HEK293 (cell line): Measurements from ENCODE around the gene SLC28A1.

Experiments used
- CTCF ChIA-PET: fragments of 350-600 bp; formaldehyde crosslinking; extraction: SDS; loops from one replicate; lab custom pipeline; 2021; ENCODE audit warnings: antibody characterized with exemption; lab: Yijun Ruan, JAX
- POLR2A ChIA-PET: fragments of 300-600 bp; formaldehyde crosslinking; extraction: SDS; loops from one replicate; lab custom pipeline; 2020; ENCODE audit warnings: antibody characterized with exemption, inconsistent platforms; lab: Yijun Ruan, JAX
- H3K27ac ChIP-seq: fragments of 200-500 bp; sonication (Bioruptor generic); 2 replicates; pipeline ENCODE4 v1.5.1; 2014; ENCODE audit warnings: low read depth, low read length, control low read depth, inconsistent platforms; ENCODE audit errors: extremely low read depth
- H3K36me3 ChIP-seq, 2 experiments: fragments of 200-500 bp in 1 of 2; sonication (Bioruptor generic) in 1 of 2; 1 replicate in 1 of 2; 2 replicates in 1 of 2; pipeline ENCODE4 v1.5.1; 2014 to 2017; ENCODE audit warnings: inconsistent platforms in 2 of 2, low read length in 2 of 2; ENCODE audit not compliant: control insufficient read depth in 2 of 2, insufficient read depth in 1 of 2
- H3K4me1 ChIP-seq: fragments of 200-500 bp; sonication (Bioruptor generic); 2 replicates; pipeline ENCODE4 v1.5.1; 2014; ENCODE audit warnings: mild to moderate bottlenecking, low read length, inconsistent platforms; ENCODE audit not compliant: control insufficient read depth, insufficient read depth
- H3K4me3 ChIP-seq: 2 replicates; pipeline ENCODE4 v1.5.1; 2011; ENCODE audit warnings: low read depth, mild to moderate bottlenecking, control low read depth, low read length, moderate library complexity
- H3K9me3 ChIP-seq: fragments of 200-500 bp; sonication (Bioruptor generic); 2 replicates; pipeline ENCODE4 v1.5.1; 2014; ENCODE audit warnings: low read depth, low read length, inconsistent platforms; ENCODE audit not compliant: control insufficient read depth, insufficient read depth
- GLI2 ChIP-seq: fragments of 450-650 bp; formaldehyde crosslinking; IDR thresholded peaks from 2 replicates; pipeline ENCODE4; 2017; ENCODE audit warnings: missing biosample characterization, missing genetic modification characterization, low read depth, borderline replicate concordance
- GLIS1 ChIP-seq: fragments of 450-650 bp; formaldehyde crosslinking; IDR thresholded peaks from 2 replicates; pipeline ENCODE4 v1.5.1; 2016; ENCODE audit warnings: missing biosample characterization, missing genetic modification characterization
- GLIS2 ChIP-seq: fragments of 450-650 bp; formaldehyde crosslinking; IDR thresholded peaks from 2 replicates; pipeline ENCODE4 v1.5.1; 2016; ENCODE audit warnings: missing biosample characterization, missing genetic modification characterization
- KLF8 ChIP-seq: fragments of 450-650 bp; formaldehyde crosslinking; IDR thresholded peaks from 2 replicates; pipeline ENCODE4 v1.5.1; 2016; ENCODE audit warnings: missing biosample characterization, missing genetic modification characterization
- REPIN1 ChIP-seq: fragments of 450-650 bp; formaldehyde crosslinking; IDR thresholded peaks from 2 replicates; pipeline ENCODE4 v1.5.1; 2017; ENCODE audit warnings: missing biosample characterization, missing genetic modification characterization, low read depth
- SP2 ChIP-seq: fragments of 450-650 bp; formaldehyde crosslinking; IDR thresholded peaks from 2 replicates; pipeline ENCODE4 v1.5.1; 2016; ENCODE audit warnings: missing biosample characterization, missing genetic modification characterization
- ZBTB20 ChIP-seq: fragments of 450-650 bp; formaldehyde crosslinking; IDR thresholded peaks from 2 replicates; pipeline ENCODE4 v1.5.1; 2016; ENCODE audit warnings: missing biosample characterization, missing genetic modification characterization
- ZBTB8A ChIP-seq: fragments of 450-650 bp; formaldehyde crosslinking; IDR thresholded peaks from 2 replicates; pipeline ENCODE4 v1.5.1; 2016; ENCODE audit warnings: missing biosample characterization, missing genetic modification characterization
- ZIC2 ChIP-seq: fragments of 450-650 bp; formaldehyde crosslinking; IDR thresholded peaks from 2 replicates; pipeline ENCODE4 v1.5.1; 2016; ENCODE audit warnings: missing biosample characterization, missing genetic modification characterization
- ZNF10 ChIP-seq: fragments of 450-650 bp; formaldehyde crosslinking; IDR thresholded peaks from 2 replicates; pipeline ENCODE4 v1.5.1; 2017; ENCODE audit warnings: missing biosample characterization, missing genetic modification characterization
- ZNF23 ChIP-seq: fragments of 450-650 bp; formaldehyde crosslinking; IDR thresholded peaks from 2 replicates; pipeline ENCODE4 v1.5.1; 2016; ENCODE audit warnings: missing biosample characterization, missing genetic modification characterization, borderline replicate concordance
- ZNF311 ChIP-seq: fragments of 450-650 bp; formaldehyde crosslinking; IDR thresholded peaks from 2 replicates; pipeline ENCODE4 v1.5.1; 2017; ENCODE audit warnings: missing biosample characterization, missing genetic modification characterization, borderline replicate concordance
- ZNF324 ChIP-seq: fragments of 450-650 bp; formaldehyde crosslinking; IDR thresholded peaks from 2 replicates; pipeline ENCODE4 v1.5.1; 2016; ENCODE audit warnings: missing biosample characterization, missing genetic modification characterization
- ZNF341 ChIP-seq: fragments of 450-650 bp; formaldehyde crosslinking; IDR thresholded peaks from 2 replicates; pipeline ENCODE4; 2016; ENCODE audit warnings: low read depth, missing biosample characterization, missing genetic modification characterization
- ZNF404 ChIP-seq: fragments of 450-650 bp; formaldehyde crosslinking; IDR thresholded peaks from 2 replicates; pipeline ENCODE4 v1.5.1; 2017; ENCODE audit warnings: missing biosample characterization, missing genetic modification characterization
- ZNF600 ChIP-seq: fragments of 450-650 bp; formaldehyde crosslinking; IDR thresholded peaks from 2 replicates; pipeline ENCODE4 v1.5.1; 2016; ENCODE audit warnings: missing biosample characterization, missing genetic modification characterization
- ZXDB ChIP-seq: fragments of 450-650 bp; formaldehyde crosslinking; IDR thresholded peaks from 2 replicates; pipeline ENCODE4 v1.5.1; 2016; ENCODE audit warnings: missing biosample characterization, missing genetic modification characterization
- TF ChIP-seq, protein P1 (sequence below): fragments of 450-650 bp; formaldehyde crosslinking; IDR thresholded peaks from 2 replicates; pipeline ENCODE4 v1.5.1; 2017; ENCODE audit warnings: missing biosample characterization, missing genetic modification characterization
- TF ChIP-seq, protein P2 (sequence below): fragments of 450-650 bp; formaldehyde crosslinking; optimal IDR thresholded peaks from 2 replicates; pipeline ENCODE3; 2016; ENCODE audit warnings: missing biosample characterization, mild to moderate bottlenecking, missing genetic modification characterization
- TF ChIP-seq, protein P3 (sequence below): fragments of 450-650 bp; formaldehyde crosslinking; IDR thresholded peaks from 2 replicates; pipeline ENCODE4 v1.5.1; 2016; ENCODE audit warnings: missing biosample characterization, missing genetic modification characterization

Gene SLC28A1

DNA sequence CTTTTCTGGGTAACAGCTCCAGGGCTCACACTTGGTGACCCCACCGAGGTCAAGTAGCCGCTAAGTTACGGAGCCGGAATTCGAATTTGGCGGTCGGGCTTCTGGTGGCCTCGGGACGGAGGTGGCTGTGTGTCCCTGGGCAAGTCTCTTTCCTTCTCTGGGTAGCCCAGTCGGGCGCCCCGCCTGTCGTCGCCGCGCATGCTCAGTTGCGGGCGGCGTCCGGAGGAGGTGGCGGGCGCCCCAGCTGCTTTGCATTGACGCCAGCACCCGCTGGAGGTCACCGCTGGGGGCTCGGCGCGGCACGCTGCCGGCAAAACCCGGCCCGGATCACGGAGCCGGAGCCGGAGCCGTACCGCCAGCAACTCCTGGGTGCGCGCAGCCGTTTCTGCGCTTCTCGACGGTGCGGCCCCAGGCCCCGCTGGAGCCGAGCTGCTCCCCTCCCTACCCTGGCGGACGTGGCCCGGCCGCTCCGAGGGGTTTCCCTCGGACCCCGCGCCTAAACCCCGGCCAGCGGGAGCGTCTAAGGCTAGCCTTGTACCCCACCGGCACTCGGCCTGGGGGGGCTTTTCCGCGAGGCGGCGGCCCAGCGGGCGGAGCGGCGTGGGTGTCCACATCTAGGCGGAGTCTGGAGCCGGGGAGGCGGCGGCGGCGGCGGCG is 96.7 kb downstream of the SLC28A1 start (continued):
- peak; percentile 95 for TF ChIP-seq ZIC2 (tag by site-specific recombination)
- TF ChIP-seq, all 188 proteins: peak for 92

- no peaks in the 10 kb centered on the region for H3K36me3 ChIP-seq
- peak within 1 kb of the TSS; percentile 76 for H3K4me3 ChIP-seq
- TF ChIP-seq ZNF324 (no peak), SP2 (peak; percentile 25)
- ChIA-PET POLR2A (interaction anchor here (1.0 to 1.9 kb wide), 7 partner anchors 10 to 104 kb away, joined by 4 to 7 read pairs (median 5); no protein-coding TSS in a partner anchor), CTCF (interaction anchor here (0.9 to 1.5 kb wide), 3 partner anchors 52 to 393 kb away, joined by 3 to 5 read pairs (median 5); no protein-coding TSS in a partner anchor)
- H3K27ac ChIP-seq: peak within 1 kb of the TSS; percentile 77
- H3K9me3 ChIP-seq: no peaks in the 10 kb centered on the region
- H3K4me1 ChIP-seq: peaks cover 21% of the 10 kb centered on the region
These were observed 97.3 kb downstream of the SLC28A1 start, which contains the start of gene PDE8A for GRCh38 chr15:84981711-84982300. PDE8A (plus strand) TSS chr15:84981856; CDS start chr15:84982163, 307 bp downstream.

DNA sequence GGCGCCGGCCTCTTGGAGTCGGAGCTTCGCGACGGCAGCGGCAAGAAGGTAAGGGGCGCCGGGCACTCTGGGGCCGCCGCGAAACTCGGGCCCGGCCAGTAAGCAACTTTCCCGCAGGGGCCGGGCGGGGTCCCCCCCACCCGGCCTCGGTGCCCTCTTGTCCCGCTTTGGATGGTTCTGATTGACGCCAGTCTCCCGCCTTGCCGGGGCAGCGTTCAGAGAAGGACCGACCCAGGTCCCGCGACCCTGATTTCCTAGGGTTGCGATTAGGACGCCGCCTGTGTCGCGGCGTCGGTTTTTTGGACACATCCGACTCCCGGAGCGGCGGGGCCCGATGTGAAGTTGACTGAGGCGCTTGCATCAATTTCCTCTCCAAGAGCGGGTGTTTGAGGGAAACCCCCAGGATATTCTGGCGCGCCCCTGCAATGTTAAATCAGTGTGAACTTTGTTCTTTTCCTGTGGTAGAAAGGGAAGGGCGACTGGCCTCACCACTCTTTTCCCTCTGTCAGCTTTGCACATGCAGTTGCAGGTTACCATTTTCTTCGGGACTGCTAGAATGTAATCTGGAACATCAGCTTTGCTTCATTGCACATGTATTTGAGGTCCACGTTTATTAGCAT is 97.9 kb downstream of the SLC28A1 start:
- Histone ChIP-seq H3K4me3 (peak overlapping the region; percentile 76), H3K36me3 (no peaks in the 10 kb centered on the region), H3K4me1 (peaks cover 23% of the 10 kb centered on the region), H3K9me3 (no peaks in the 10 kb centered on the region), H3K27ac (peak overlapping the region; percentile 77; the same call in 1 of the 2 replicates)
- POLR2A ChIA-PET: interaction anchor here (1.9 kb wide), 1 partner anchor 25 kb away, joined by 4 read pairs; no protein-coding TSS in a partner anchor
- CTCF ChIA-PET: interaction anchor here (0.6 to 1.2 kb wide), 3 partner anchors 53 to 340 kb away, joined by 3 to 4 read pairs (median 3); no protein-coding TSS in a partner anchor
- TF ChIP-seq ZNF311 (no peak), KLF8 (tag by site-specific recombination) (0 out of 2 replicates have a peak, but pooled peaks have one; percentile 14), GLIS1 (tag by site-specific recombination) (0 out of 2 replicates have a peak, but pooled peaks have one; percentile 27), ZNF600 (tag by site-specific recombination) (0 out of 2 replicates have a peak, but pooled peaks have one; percentile 28), GLI2 (no peak), ZNF341 (tag by site-specific recombination) (no peak), ZXDB (tag by site-specific recombination) (peak; percentile 46; the same call in 1 of the 2 replicates), ZNF10 (no peak), GLIS2 (tag by site-specific recombination) (peak; percentile 40), REPIN1 (tag by site-specific recombination) (no peak), ZNF23 (no peak), ZNF404 (tag by site-specific recombination) (no peak), ZBTB8A (0 out of 2 replicates have a peak, but pooled peaks have one; percentile 24), ZBTB20 (tag by site-specific recombination) (peak; percentile 55; the same call in 1 of the 2 replicates)
- TF ChIP-seq, protein P1, sequence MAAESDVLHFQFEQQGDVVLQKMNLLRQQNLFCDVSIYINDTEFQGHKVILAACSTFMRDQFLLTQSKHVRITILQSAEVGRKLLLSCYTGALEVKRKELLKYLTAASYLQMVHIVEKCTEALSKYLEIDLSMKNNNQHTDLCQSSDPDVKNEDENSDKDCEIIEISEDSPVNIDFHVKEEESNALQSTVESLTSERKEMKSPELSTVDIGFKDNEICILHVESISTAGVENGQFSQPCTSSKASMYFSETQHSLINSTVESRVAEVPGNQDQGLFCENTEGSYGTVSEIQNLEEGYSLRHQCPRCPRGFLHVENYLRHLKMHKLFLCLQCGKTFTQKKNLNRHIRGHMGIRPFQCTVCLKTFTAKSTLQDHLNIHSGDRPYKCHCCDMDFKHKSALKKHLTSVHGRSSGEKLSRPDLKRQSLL (tag by site-specific recombination): no peak
- TF ChIP-seq, protein P2, sequence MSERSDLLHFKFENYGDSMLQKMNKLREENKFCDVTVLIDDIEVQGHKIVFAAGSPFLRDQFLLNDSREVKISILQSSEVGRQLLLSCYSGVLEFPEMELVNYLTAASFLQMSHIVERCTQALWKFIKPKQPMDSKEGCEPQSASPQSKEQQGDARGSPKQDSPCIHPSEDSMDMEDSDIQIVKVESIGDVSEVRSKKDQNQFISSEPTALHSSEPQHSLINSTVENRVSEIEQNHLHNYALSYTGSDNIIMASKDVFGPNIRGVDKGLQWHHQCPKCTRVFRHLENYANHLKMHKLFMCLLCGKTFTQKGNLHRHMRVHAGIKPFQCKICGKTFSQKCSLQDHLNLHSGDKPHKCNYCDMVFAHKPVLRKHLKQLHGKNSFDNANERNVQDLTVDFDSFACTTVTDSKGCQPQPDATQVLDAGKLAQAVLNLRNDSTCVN (tag by site-specific recombination): peak; percentile 41
- TF ChIP-seq, protein P3, sequence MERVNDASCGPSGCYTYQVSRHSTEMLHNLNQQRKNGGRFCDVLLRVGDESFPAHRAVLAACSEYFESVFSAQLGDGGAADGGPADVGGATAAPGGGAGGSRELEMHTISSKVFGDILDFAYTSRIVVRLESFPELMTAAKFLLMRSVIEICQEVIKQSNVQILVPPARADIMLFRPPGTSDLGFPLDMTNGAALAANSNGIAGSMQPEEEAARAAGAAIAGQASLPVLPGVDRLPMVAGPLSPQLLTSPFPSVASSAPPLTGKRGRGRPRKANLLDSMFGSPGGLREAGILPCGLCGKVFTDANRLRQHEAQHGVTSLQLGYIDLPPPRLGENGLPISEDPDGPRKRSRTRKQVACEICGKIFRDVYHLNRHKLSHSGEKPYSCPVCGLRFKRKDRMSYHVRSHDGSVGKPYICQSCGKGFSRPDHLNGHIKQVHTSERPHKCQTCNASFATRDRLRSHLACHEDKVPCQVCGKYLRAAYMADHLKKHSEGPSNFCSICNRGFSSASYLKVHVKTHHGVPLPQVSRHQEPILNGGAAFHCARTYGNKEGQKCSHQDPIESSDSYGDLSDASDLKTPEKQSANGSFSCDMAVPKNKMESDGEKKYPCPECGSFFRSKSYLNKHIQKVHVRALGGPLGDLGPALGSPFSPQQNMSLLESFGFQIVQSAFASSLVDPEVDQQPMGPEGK (tag by site-specific recombination): peak; percentile 33
